ENCODE data around the gene CRADD.
"Not testable (repeated sequence)": the region's sequence is repeated elsewhere in the genome, so short reads cannot be mapped to it uniquely, and the experiment has no call there.

Gene CRADD

GRCh38 chr12:93883436-93884154 is 206.4 kb downstream of the CRADD start:
- DNase-seq: no peak

- DNase-seq: no peak
These were observed 207.8 kb downstream of the CRADD start for GRCh38 chr12:93884794-93885460.

DNA sequence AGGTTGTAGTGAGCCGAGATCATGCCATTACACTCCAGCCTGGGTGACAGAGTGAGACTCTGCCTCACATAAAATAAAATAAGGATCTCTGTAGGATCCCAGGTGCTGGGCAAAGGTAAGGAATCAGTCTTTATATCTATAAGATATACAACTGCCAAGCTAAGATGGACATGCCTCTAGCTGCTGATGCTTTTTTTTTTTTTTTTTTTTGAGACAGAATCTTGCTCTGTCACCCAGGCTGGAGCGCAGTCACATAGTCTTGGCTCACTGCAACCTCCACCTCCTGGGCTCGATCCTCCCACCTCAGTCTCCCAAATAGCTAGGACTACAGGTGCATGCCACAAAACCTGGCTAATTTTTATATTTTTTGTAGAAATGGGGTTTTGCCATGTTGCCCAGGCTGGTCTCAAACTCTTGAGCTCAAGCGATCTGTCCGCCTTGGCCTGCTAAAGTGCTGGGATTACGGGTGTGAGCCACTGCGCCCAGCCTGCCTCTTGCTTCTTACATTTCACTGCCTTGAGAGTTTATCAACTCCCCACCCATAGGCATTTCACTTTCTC is 208.9 kb downstream of the CRADD start:
- not testable (repeated sequence) for DNase-seq

DNA sequence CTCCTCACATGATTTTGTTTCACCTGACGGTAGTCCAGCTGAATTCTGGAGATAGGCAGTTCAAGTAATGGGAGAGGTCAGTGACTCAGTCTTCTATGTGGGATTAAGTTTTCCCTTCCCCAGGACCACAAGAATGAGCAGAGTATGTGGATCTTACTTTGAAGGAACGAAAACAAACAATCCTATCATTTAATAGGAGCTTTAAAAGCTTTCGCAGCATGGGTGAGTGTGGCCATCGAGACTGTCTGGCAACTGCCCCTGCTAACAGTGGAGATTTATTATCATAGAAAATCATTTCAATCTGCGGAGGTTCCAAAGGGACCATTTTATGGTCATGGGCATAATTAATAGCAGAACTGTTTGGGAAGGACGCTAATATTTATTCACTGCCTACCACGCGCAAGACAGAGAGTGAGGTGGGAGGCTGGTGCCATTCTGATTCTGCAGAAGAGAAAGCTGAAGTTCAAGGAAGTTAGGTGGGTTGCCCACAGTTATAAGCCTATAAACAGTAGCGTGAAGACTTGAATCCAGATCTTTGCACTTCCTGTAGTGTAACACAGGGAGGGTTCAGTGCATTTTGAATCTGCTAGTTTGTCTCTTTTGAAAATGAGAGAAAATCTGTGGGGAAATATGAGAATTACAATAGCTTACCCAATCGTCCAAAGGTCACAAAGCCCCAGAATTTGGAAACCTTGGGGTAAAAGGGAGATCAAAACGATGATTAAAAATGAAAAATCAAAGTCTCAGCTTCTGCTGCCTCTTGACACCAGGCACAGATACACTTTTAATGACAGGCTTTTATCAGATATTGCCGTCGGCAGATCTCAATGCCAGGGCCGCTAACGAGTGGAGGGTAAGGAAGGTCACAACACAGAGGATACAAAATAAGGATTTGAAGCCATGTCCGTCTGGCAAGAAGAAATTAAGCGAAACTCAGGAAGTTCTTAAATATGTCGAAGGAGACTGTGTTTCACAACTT is 209.6 kb downstream of the CRADD start:
- DNase-seq: no peak

GRCh38 chr12:93888964-93889363 is 211.8 kb downstream of the CRADD start:
- DNase-seq: no peak

DNA sequence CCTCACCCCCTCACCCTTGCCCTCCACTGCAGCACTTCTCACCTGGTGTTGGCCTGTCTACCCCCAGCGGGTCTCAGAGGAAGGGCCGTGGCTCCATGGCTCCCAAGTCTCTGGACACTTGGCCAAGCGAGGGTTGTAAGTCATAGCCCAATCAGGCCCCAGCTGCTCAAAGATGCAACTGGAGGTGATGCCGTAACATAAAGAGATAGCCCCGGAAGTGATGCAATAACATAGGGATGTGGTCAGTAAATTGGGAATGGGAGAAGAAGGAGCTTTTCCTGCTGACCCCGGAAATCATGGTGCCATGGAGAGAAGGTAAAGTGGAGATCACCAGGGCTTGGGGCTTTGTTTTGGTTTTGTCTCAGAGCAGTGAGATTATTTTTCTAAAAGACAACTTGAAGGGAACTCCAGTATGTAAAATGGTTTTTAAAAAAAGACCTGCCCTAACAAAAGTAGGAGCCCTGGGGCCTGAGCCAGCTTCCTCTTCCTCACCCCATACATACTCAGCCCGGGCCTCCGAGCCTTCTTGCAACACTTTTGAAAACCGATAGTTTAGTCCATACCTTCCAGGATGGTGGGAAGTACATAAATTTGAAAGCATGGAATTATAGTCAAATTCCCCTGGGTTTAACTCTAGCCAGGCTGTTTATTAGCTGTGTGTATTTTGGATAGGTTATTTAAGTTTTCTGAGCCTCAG is 212.5 kb downstream of the CRADD start:
- no peak for DNase-seq

DNA sequence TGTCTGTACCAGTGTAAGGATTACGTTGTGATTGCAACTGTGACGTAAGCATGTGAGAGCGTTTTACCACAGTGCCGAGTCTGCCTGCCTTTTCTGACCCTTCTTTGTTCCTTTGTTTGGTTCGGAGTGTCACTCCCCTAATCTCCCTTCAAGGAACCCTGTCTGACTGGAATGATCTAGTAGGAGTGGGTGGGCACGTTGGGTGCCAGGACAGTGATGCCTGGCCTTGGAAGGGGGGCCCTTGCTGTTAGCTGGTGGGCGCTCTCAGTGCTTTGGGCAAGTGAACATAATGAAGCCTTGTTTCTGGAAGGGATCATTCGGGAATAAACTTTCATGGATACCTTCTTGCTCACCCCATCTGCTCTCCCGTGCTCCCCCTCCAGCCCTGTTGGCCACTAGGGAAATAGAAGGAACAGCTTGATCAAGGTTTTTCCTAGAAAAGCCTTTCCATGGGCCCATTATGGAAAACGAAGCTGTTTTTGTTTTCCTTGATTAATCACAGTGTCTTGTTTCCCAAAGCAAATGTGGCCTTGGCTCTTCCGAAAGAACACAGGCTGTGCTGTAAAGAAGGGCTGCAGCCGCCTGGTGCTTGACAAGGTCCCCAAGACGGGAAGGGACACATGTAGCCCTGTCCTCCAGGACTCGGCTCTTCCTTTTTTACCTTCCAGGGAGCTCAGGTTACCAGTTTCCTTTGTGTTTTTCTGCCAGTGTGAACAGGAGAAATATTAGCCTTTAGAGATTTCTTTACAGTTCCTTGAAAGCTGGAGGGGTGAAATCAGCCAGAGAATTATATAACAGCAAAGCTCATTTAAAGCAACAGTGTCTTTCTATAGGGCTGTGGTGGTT is 215.5 kb downstream of the CRADD start:
- no peak for DNase-seq

DNA sequence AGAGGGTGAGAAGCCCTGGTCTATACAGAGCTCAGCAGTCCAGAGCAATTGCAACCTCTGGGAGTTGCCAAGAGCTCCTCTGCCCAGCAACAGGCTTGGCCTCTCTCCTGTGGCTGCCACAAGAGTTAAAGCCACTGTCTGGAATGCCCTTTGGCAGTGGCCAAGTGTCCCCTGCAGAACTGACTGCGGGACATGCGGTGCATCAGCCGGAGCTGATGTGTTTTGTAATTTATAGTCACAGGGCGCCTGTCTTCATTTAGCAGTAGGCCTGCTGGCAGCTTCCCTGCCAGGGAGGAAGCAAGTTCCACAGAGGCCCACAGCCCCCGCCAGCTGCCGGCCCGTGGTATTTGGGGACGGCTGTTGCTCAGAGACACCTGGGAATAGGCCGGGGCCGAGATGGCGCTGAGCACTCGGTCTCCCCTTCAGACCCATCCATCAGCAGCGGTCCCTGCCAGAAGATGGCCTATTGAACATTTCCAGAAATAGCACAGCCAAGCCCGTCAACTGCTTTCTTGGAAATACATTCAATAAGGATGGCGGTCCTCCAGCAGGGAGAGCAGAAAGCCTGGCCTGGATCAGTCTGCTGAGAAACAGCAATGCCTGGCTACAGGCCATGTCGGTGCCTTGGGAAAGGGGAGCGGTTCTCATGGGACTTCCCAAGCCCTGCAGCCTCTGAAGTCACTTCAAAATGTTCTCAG is 217.4 kb downstream of the CRADD start:
- no peak for DNase-seq

GRCh38 chr12:93895089-93895445 is 217.9 kb downstream of the CRADD start:
- DNase-seq: no peak

DNA sequence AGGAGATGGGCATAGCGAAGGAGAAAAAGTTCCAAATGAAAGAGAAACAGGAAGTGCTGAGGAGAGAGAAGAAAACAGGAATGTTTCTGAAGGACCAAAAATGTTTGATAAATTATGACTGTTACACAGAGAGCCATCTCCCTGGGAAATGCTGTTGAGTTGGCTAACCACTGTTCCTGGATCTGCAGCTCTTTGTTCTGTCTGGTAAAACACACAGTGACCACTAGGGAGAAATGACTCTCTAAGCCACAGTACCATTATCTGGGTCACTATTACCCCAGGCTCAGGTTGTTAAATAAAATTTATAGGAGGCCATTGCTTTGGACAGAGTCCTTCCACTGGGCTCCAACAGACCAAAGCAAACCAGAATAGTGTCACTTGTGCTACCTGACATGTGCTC is 219.3 kb downstream of the CRADD start:
- DNase-seq: no peak

- DNase-seq: no peak
These were observed 219.8 kb downstream of the CRADD start for GRCh38 chr12:93896952-93897351.

DNA sequence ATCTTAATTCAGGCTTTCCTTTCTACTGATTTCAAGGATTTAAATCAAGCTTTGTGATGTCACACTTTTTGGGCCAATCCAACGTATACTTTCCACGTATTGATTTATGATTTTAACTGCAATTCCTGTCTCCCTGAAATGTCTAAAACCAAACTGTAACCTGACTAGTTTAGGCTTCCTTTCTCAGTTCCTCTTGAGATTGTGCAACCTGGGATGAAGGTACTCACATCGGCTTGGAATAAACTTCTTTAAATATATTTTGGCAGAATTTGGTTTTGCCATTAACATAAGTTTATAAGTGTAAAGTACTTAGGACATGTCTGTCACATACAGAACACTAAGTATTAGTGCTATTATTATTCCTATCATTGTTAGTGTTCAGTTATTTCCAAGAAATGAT is 224.6 kb downstream of the CRADD start:
- DNase-seq: no peak

DNA sequence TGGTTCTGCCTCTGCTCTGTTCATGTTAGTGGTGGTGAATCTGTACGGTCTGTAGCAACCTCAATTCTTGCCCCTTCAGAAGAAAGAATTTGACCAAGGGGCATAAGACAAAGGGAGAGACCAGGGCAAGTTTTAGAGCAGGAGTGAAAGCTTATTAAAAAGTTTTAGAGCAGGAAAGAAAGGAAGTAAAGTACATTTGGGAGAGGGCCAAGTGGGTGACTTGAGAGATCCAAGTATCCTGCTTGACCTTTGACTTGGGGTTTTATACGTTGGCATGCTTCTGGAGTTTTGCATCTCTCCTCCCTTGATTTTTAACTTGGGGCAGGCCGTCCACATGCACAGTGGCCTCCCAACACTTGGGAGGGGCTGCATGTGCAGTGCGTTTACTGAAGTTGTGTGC is 225.0 kb downstream of the CRADD start:
- DNase-seq: no peak

GRCh38 chr12:93902736-93903562 is 225.8 kb downstream of the CRADD start:
- no peak for DNase-seq

GRCh38 chr12:93904124-93904523 is 226.9 kb downstream of the CRADD start:
- no peak for DNase-seq

- no peak for DNase-seq
These were observed 231.1 kb downstream of the CRADD start for GRCh38 chr12:93908264-93908663.

- no peak for DNase-seq
These were observed 231.8 kb downstream of the CRADD start for GRCh38 chr12:93908846-93909567.

GRCh38 chr12:93911396-93911795 is 234.2 kb downstream of the CRADD start:
- no peak for DNase-seq

DNA sequence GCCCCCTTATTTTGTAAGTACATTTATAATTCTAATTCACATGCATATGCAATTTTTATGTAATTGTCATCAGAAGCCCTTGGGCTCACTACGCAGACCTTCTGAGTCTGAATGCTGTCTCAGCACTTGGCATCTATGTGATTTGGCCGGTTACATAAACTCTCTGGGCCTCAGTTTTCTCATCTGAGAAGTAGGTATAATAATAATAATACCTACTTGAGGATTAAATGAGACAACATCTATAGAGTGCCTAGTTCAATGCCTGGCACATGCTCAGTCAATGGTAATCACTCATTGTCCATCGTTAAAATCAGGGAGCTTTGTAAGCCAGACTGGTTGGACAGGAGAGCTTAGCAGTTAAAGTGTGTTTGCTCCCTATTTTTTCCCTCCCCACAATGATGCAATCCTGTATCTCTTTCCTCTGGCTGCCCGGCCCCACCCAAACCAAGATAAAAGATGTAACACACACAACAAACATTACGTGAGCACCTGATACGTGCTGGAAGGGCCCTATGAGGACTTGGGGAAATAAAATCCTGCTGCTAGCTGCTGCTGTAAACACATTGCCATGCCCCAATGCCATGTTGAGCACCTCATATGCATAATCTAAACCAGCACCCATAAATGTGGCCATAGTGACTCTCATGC is 235.0 kb downstream of the CRADD start:
- DNase-seq: no peak

Data from SHP77 (cell line).